ENCODE data around the gene GET4.
"Not testable (repeated sequence)": the region's sequence is repeated elsewhere in the genome, so short reads cannot be mapped to it uniquely, and the experiment has no call there.

GRCh38 chr7:846958-847650 lies 29.2 kb upstream of the GET4 start:
- TF ChIP-seq POLR2A (IDR thresholded peaks at IDR 0.05) = not testable (repeated sequence)
- TF ChIP-seq, protein P1, sequence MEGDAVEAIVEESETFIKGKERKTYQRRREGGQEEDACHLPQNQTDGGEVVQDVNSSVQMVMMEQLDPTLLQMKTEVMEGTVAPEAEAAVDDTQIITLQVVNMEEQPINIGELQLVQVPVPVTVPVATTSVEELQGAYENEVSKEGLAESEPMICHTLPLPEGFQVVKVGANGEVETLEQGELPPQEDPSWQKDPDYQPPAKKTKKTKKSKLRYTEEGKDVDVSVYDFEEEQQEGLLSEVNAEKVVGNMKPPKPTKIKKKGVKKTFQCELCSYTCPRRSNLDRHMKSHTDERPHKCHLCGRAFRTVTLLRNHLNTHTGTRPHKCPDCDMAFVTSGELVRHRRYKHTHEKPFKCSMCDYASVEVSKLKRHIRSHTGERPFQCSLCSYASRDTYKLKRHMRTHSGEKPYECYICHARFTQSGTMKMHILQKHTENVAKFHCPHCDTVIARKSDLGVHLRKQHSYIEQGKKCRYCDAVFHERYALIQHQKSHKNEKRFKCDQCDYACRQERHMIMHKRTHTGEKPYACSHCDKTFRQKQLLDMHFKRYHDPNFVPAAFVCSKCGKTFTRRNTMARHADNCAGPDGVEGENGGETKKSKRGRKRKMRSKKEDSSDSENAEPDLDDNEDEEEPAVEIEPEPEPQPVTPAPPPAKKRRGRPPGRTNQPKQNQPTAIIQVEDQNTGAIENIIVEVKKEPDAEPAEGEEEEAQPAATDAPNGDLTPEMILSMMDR (IDR thresholded peaks at IDR 0.05) = not testable (repeated sequence)

Measured in adrenal gland (tissue), 5 donors.